ENCODE results near the gene ANO4.

DNA sequence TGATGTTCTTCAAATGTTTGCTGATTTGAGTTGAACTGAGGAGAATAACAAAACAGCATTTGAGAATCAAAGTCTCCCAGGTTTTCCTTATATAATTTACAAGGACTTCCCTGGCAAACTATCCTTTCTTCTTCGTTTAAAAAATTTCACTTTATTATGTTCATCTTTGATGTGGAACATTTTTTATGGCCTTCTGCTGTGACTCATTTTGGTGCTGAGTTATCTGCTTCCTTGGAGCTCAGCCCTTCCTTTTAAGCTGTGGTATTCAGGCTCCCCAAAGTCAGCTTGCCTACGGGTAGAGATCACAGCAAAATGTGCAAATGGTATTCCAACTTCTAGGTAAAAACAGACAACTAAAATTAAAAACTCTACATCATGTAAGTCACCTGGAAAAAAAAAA, 1.4 kb upstream of the ANO4 start:
- TF ChIP-seq CTCF (IDR thresholded peaks at IDR 0.05) = no peak
- TF ChIP-seq POLR2A (IDR thresholded peaks at IDR 0.05) = no peak
- TF ChIP-seq POLR2AphosphoS5 (IDR thresholded peaks at IDR 0.05; ENCODE audit: insufficient read depth in 1 of 2, low read depth in 1 of 2) = no peak
